SK-N-MC (cell line): ENCODE measurements around the gene EVA1B.

Experiments used
- EZH2 ChIP-seq: fragments of 200-600 bp; sonication (generic); IDR thresholded peaks from one replicate; pipeline ENCODE4 v1.6.1; 2017; ENCODE audit warnings: antibody characterized with exemption
- POLR2AphosphoS5 ChIP-seq: IDR thresholded peaks from 2 replicates; pipeline ENCODE4 v1.6.1; 2012; ENCODE audit warnings: mild to moderate bottlenecking, low read depth, low read length, borderline replicate concordance

GRCh38 chr1:36345353-36345752, 21.9 kb upstream of the EVA1B start:
- no peak for TF ChIP-seq POLR2AphosphoS5
- no peak for TF ChIP-seq EZH2
